Tibial nerve (tissue), 4 donors: ENCODE data around the gene HSD17B12.

Source experiments
- CTCF ChIP-seq, 5 experiments: fragments of 200-600 bp in 3 of 5; fragments of 450-650 bp in 2 of 5; sonication (generic) in 3 of 5; IDR thresholded peaks; one replicate each; pipeline ENCODE4 v1.5.1; 2016 to 2019; ENCODE audit warnings: antibody characterized with exemption in 5 of 5, mild to moderate bottlenecking in 3 of 5, moderate library complexity in 2 of 5
- EP300 ChIP-seq, 2 donors: sonication (generic); formaldehyde crosslinking; IDR thresholded peaks; one replicate each; pipeline ENCODE4 v1.6.1; 2017; ENCODE audit warnings: antibody characterized with exemption in 2 of 2, mild to moderate bottlenecking in 1 of 2
- POLR2A ChIP-seq, 2 donors: fragments of 450-650 bp; IDR thresholded peaks; one replicate each; pipeline ENCODE4 v1.6.1; 2017; ENCODE audit warnings: antibody characterized with exemption in 2 of 2, mild to moderate bottlenecking in 2 of 2, moderate library complexity in 2 of 2

DNA sequence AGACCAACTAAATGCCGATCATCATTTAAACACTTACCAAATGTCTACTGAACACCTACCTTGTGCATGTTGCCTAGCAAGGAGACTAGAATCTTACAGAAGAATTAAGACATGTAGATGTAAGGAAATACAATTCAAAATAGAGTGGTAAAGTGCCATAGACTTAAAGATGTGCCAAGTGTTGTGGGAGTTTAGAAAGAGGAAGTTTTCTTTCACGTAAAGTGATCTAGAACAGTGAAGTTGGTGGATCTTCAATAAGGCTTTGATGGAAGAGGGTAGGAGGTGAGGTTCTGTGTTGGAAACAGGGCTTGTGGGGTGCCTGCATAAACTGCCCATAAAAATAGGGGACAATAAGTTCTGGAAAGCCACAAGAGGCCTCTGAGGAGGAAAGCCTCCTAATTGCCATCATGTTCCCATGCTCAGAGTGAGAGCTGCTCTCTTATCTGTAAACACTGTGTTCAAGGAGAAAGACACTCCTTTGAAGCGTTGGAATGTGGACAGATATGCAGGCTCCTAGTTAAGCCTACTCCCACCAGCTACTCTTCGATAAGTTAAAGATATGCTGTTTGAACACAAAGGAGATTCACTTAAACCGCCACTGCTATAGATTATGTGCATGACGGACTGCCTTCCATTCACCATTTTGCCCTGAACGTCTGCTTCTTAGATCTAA is 66.7 kb downstream of the HSD17B12 start:
- TF ChIP-seq CTCF (IDR thresholded peaks at IDR 0.05) = no peak
- no peak for TF ChIP-seq POLR2A (IDR thresholded peaks at IDR 0.05)
- no peak for TF ChIP-seq EP300 (IDR thresholded peaks at IDR 0.05)
